Stimulated activated CD8-positive, alpha-beta memory T cell treated with anti-CD3 and anti-CD28 coated beads, Interleukin-7, amount 100 ng/mL, for 4 hours (primary cell): Measurements from ENCODE around the gene MYOF.
"Not testable (repeated sequence)": the region's sequence is repeated elsewhere in the genome, so short reads cannot be mapped to it uniquely, and the experiment has no call there.

Source experiments
- DNase-seq, 2 donors: peaks; one replicate each; pipeline ENCODE4 v3.0.0-alpha.2; 2020; ENCODE audit warnings: low read depth in 2 of 2

The MYOF gene

GRCh38 chr10:93485690-93486089 lies 3.6 kb upstream of the MYOF start:
- no peak for DNase-seq

- DNase-seq, result no peak
These were observed 443 bp downstream of the MYOF start for GRCh38 chr10:93481637-93482144.

- DNase-seq, result no peak
These were observed 3.3 kb downstream of the MYOF start for GRCh38 chr10:93478873-93479272.

GRCh38 chr10:93476756-93477155 lies 5.4 kb downstream of the MYOF start:
- no peak for DNase-seq

- DNase-seq, result no peak
These were observed 6.3 kb downstream of the MYOF start for GRCh38 chr10:93475871-93476270.

- DNase-seq, result no peak
These were observed 6.9 kb downstream of the MYOF start for GRCh38 chr10:93475227-93475626.

- DNase-seq, result no peak
These were observed 8.2 kb downstream of the MYOF start for GRCh38 chr10:93473804-93474472.

GRCh38 chr10:93473161-93473560 lies 9.0 kb downstream of the MYOF start:
- no peak for DNase-seq

- no peak for DNase-seq
These were observed 11.0 kb downstream of the MYOF start for GRCh38 chr10:93471110-93471651.

GRCh38 chr10:93469454-93469853 lies 12.7 kb downstream of the MYOF start:
- DNase-seq, result no peak

- no peak for DNase-seq
These were observed 13.5 kb downstream of the MYOF start for GRCh38 chr10:93468461-93469213.

GRCh38 chr10:93467635-93468034 lies 14.5 kb downstream of the MYOF start:
- DNase-seq, result not testable (repeated sequence)

GRCh38 chr10:93465806-93466675 lies 16.1 kb downstream of the MYOF start:
- DNase-seq, result no peak

- no peak for DNase-seq
These were observed 17.3 kb downstream of the MYOF start for GRCh38 chr10:93464776-93465388.

GRCh38 chr10:93463723-93464476 lies 18.2 kb downstream of the MYOF start:
- DNase-seq, result no peak

GRCh38 chr10:93462881-93463280 lies 19.3 kb downstream of the MYOF start:
- no peak for DNase-seq

- DNase-seq, result no peak
These were observed 19.8 kb downstream of the MYOF start for GRCh38 chr10:93462371-93462770.

GRCh38 chr10:93461807-93462178 lies 20.3 kb downstream of the MYOF start:
- no peak for DNase-seq

- no peak for DNase-seq
These were observed 20.9 kb downstream of the MYOF start for GRCh38 chr10:93461109-93461806.

- no peak for DNase-seq
These were observed 22.7 kb downstream of the MYOF start for GRCh38 chr10:93459466-93459865.
